Mesendoderm (in vitro differentiated cells): ENCODE results near the gene CAPN14. TPM values are rescaled to one million over a fixed set of nuclear protein-coding genes. Genes with fewer than 3 reads are reported as not detected.

Experiments
- DNase-seq: peaks from one replicate; pipeline ENCODE4 v3.0.0; 2013
- H2AK5ac ChIP-seq: 2 replicates; pipeline ENCODE4 v1.6.1; 2013; ENCODE audit warnings: low read length, inconsistent platforms
- H2BK120ac ChIP-seq: 2 replicates; pipeline ENCODE4 v1.6.1; 2013; ENCODE audit warnings: low read depth, mild to moderate bottlenecking, low read length, moderate library complexity, mixed read lengths
- H2BK15ac ChIP-seq: replicated peaks from 2 replicates; pipeline ENCODE4 v1.6.1; 2013; ENCODE audit warnings: low read depth, mild to moderate bottlenecking, moderate library complexity
- H2BK5ac ChIP-seq: 2 replicates; pipeline ENCODE4 v1.6.1; 2013; ENCODE audit warnings: low read length, inconsistent platforms
- H3K18ac ChIP-seq: 2 replicates; pipeline ENCODE4 v1.6.1; 2013; ENCODE audit warnings: mild to moderate bottlenecking, low read length, mixed read lengths
- H3K23ac ChIP-seq: one replicate; pipeline ENCODE4 v1.6.1; 2013; ENCODE audit warnings: low read length
- H3K27ac ChIP-seq: 2 replicates; pipeline ENCODE4 v1.5.1; 2013; ENCODE audit warnings: low read depth, mild to moderate bottlenecking, inconsistent platforms, low read length, moderate library complexity
- H3K27me3 ChIP-seq: 2 replicates; pipeline ENCODE4 v1.6.1; 2013; ENCODE audit warnings: low read length, control low read depth, mild to moderate bottlenecking, inconsistent platforms; ENCODE audit not compliant: insufficient read depth, poor library complexity
- H3K36me3 ChIP-seq: 2 replicates; pipeline ENCODE4 v1.6.1; 2013; ENCODE audit warnings: low read length, inconsistent platforms; ENCODE audit not compliant: control insufficient read depth, insufficient read depth
- H3K4ac ChIP-seq: one replicate; pipeline ENCODE4 v1.6.1; 2013; ENCODE audit warnings: low read depth, mild to moderate bottlenecking, low read length, moderate library complexity
- H3K4me1 ChIP-seq: 2 replicates; pipeline ENCODE4 v1.6.1; 2013; ENCODE audit warnings: low read depth, low read length, inconsistent platforms; ENCODE audit not compliant: control insufficient read depth
- H3K4me2 ChIP-seq: 2 replicates; pipeline ENCODE4 v1.6.1; 2013; ENCODE audit warnings: low read length
- H3K4me3 ChIP-seq: 2 replicates; pipeline ENCODE4 v1.5.1; 2013; ENCODE audit warnings: mild to moderate bottlenecking, low read length
- H3K56ac ChIP-seq: one replicate; pipeline ENCODE4 v1.6.1; 2013; ENCODE audit warnings: low read length
- H3K79me1 ChIP-seq: 2 replicates; pipeline ENCODE4 v1.6.1; 2013; ENCODE audit warnings: low read length, inconsistent platforms
- H3K79me2 ChIP-seq: 2 replicates; pipeline ENCODE4 v1.6.1; 2013; ENCODE audit warnings: mild to moderate bottlenecking, low read length; ENCODE audit not compliant: control insufficient read depth, insufficient read depth
- H3K9ac ChIP-seq: 2 replicates; pipeline ENCODE4 v1.6.1; 2013; ENCODE audit warnings: low read length, inconsistent platforms
- H4K5ac ChIP-seq: one replicate; pipeline ENCODE4 v1.6.1; 2013; ENCODE audit warnings: low read length
- H4K8ac ChIP-seq: one replicate; pipeline ENCODE4 v1.6.1; 2013; ENCODE audit warnings: low read depth, mild to moderate bottlenecking, control low read depth, low read length, moderate library complexity
- WGBS: extraction: QIAGEN DNeasy Blood & Tissue Kit; methylation state at CpG from one replicate; pipeline ENCODE4 v1.1.7; 2013; ENCODE audit warnings: low lambda C conversion rate, missing lambda C conversion rate; ENCODE audit not compliant: insufficient coverage; ENCODE audit errors: extremely low coverage; 5-methylcytosine and 5-hydroxymethylcytosine counted together
- small RNA-seq: library from polyadenylated mRNA; stranded (forward); fragments of <200 nt; extraction: miRNeasy Mini kit (QIAGEN cat#:217004); gene quantifications from one replicate; pipeline ENCODE3, GENCODE V24; 2013; ENCODE audit not compliant: insufficient read depth

CAPN14 gene

GRCh38 chr2:31124904-31125303 lies 92.4 kb downstream of the CAPN14 start:
- no peak for DNase-seq
- no peaks in the 10 kb centered on the region for H3K79me1 ChIP-seq
- no peak overlapping the region for H2BK120ac ChIP-seq
- H4K5ac ChIP-seq: no peak overlapping the region
- H3K9ac ChIP-seq: no peak overlapping the region
- no CpG with 5 or more reads among the region's 4 CpGs for WGBS
- H3K27me3 ChIP-seq: no peaks in the 10 kb centered on the region
- H3K79me2 ChIP-seq: no peaks in the 10 kb centered on the region
- H2BK15ac ChIP-seq: no peak overlapping the region
- H3K4me1 ChIP-seq: peaks cover 5% of the 10 kb centered on the region
- H3K36me3 ChIP-seq: no peaks in the 10 kb centered on the region
- H2AK5ac ChIP-seq: no peak overlapping the region
- no peak overlapping the region for H3K4me2 ChIP-seq
- H4K8ac ChIP-seq: no peak overlapping the region
- H3K23ac ChIP-seq: no peak overlapping the region
- no peak overlapping the region for H3K4me3 ChIP-seq
- H3K56ac ChIP-seq: no peak overlapping the region
- H3K27ac ChIP-seq: no peak overlapping the region
- H3K18ac ChIP-seq: no peak overlapping the region
- no peak overlapping the region for H2BK5ac ChIP-seq
- no peak overlapping the region for H3K4ac ChIP-seq

Small RNA genes within 50 kb of the gene (small RNA-seq; reads per million reads assigned to genes)
- not detected for gene RNA5SP90
